Measurements from ENCODE around the gene SPARCL1.

The SPARCL1 gene

GRCh38 chr4:87553182-87553581 is 24.0 kb upstream of the SPARCL1 start:
- TF ChIP-seq CTCF (IDR thresholded peaks at IDR 0.05; ENCODE audit: insufficient read depth, low read depth, low read length, missing control alignments), result no peak

GRCh38 chr4:87551361-87551760 is 22.2 kb upstream of the SPARCL1 start:
- no peak for DNase-seq (ENCODE audit: low read depth)
- TF ChIP-seq CTCF (IDR thresholded peaks at IDR 0.05; ENCODE audit: insufficient read depth, low read depth, low read length, missing control alignments), result no peak
- no peak overlapping the region for H3K4me3 ChIP-seq (ENCODE audit: low read depth, low read length)

More at GRCh38 chr4:87553182-87553581, 24.0 kb upstream of the SPARCL1 start:
- no peak overlapping the region for H3K4me3 ChIP-seq (ENCODE audit: low read depth, low read length)
- DNase-seq (ENCODE audit: low read depth), result no peak

- no peak for DNase-seq (ENCODE audit: low read depth)
- H3K4me3 ChIP-seq (ENCODE audit: low read depth, low read length), result no peak overlapping the region
- TF ChIP-seq CTCF (IDR thresholded peaks at IDR 0.05; ENCODE audit: insufficient read depth, low read depth, low read length, missing control alignments), result no peak
Observed at GRCh38 chr4:87547016-87547708, 18.0 kb upstream of the SPARCL1 start.

- H3K4me3 ChIP-seq (ENCODE audit: low read depth, low read length), result no peak overlapping the region
- TF ChIP-seq CTCF (IDR thresholded peaks at IDR 0.05; ENCODE audit: insufficient read depth, low read depth, low read length, missing control alignments), result no peak
- DNase-seq (ENCODE audit: low read depth), result no peak
Observed at GRCh38 chr4:87545052-87545451, 15.9 kb upstream of the SPARCL1 start.

- no peak overlapping the region for H3K4me3 ChIP-seq (ENCODE audit: low read depth, low read length)
- peak; percentile 21 for TF ChIP-seq CTCF (IDR thresholded peaks at IDR 0.05; ENCODE audit: insufficient read depth, low read depth, low read length, missing control alignments)
- peak; percentile 11 for DNase-seq (ENCODE audit: low read depth)
Observed at GRCh38 chr4:87543835-87544461, 14.8 kb upstream of the SPARCL1 start.

- no peak for TF ChIP-seq CTCF (IDR thresholded peaks at IDR 0.05; ENCODE audit: insufficient read depth, low read depth, low read length, missing control alignments)
- H3K4me3 ChIP-seq (ENCODE audit: low read depth, low read length), result no peak overlapping the region
- no peak for DNase-seq (ENCODE audit: low read depth)
Observed at GRCh38 chr4:87542734-87543312, 13.6 kb upstream of the SPARCL1 start.
